GM23338 (cell line): Measurements from ENCODE around the gene ATAD1. TPM values are rescaled to one million over a fixed set of nuclear protein-coding genes. Genes with fewer than 3 reads are reported as not detected.

Experiments
- ATAC-seq: fragments of 200-7000 bp; cut with Tn5 transposase; 3 replicates; pipeline ENCODE4 v1.9.1; 2020
- DNase-seq: peaks from one replicate; pipeline ENCODE4 v3.0.0-alpha.2; 2015; ENCODE audit warnings: low spot score
- H2AFZ ChIP-seq: fragments of 200-600 bp; sonication (generic); 2 replicates; pipeline ENCODE4 v1.8.0; 2016; ENCODE audit warnings: antibody characterized with exemption, mild to moderate bottlenecking, moderate library complexity
- H3F3A ChIP-seq: fragments of 200-600 bp; sonication (generic); replicated peaks from 2 replicates; pipeline ENCODE4 v1.8.0; 2017; ENCODE audit warnings: antibody characterized with exemption, mixed run types, low read depth
- H3K27ac ChIP-seq: fragments of 200-600 bp; sonication (generic); 2 replicates; pipeline ENCODE4 v1.6.1; 2016; ENCODE audit warnings: low read depth
- H3K27me3 ChIP-seq: fragments of 200-600 bp; sonication (generic); 2 replicates; pipeline ENCODE4 v1.8.0; 2016; ENCODE audit warnings: mild to moderate bottlenecking, mixed run types, moderate library complexity; ENCODE audit not compliant: insufficient read depth
- H3K36me3 ChIP-seq: fragments of 200-600 bp; sonication (generic); 2 replicates; pipeline ENCODE4 v1.8.0; 2016; ENCODE audit warnings: mild to moderate bottlenecking; ENCODE audit not compliant: insufficient read depth
- H3K4me1 ChIP-seq: fragments of 200-600 bp; sonication (generic); 2 replicates; pipeline ENCODE4 v1.8.0; 2016; ENCODE audit warnings: mild to moderate bottlenecking, moderate library complexity; ENCODE audit not compliant: insufficient read depth
- H3K4me2 ChIP-seq: fragments of 200-600 bp; sonication (generic); 2 replicates; pipeline ENCODE4 v1.7.1; 2017; ENCODE audit warnings: mixed run types
- H3K4me3 ChIP-seq: fragments of 200-600 bp; sonication (generic); 2 replicates; pipeline ENCODE4 v1.6.1; 2016; ENCODE audit warnings: mixed run types
- H3K79me2 ChIP-seq: fragments of 200-600 bp; sonication (generic); replicated peaks from 2 replicates; pipeline ENCODE4 v1.8.0; 2017; ENCODE audit warnings: mild to moderate bottlenecking; ENCODE audit not compliant: insufficient read depth
- H3K9me2 ChIP-seq: fragments of 200-600 bp; sonication (generic); 2 replicates; pipeline ENCODE4 v1.8.0; 2017; ENCODE audit not compliant: insufficient read depth
- H4K20me1 ChIP-seq: fragments of 200-600 bp; sonication (generic); replicated peaks from 2 replicates; pipeline ENCODE4 v1.8.0; 2017; ENCODE audit warnings: mild to moderate bottlenecking; ENCODE audit not compliant: insufficient read depth
- H3K27ac Mint-ChIP-seq: 2 replicates; pipeline ENCODE4 v1.8.0; 2020; ENCODE audit warnings: inconsistent platforms, mild to moderate bottlenecking, moderate library complexity, mixed read lengths
- H3K27me3 Mint-ChIP-seq: 3 replicates; pipeline ENCODE4 v1.8.0; 2022; ENCODE audit warnings: low read depth, mild to moderate bottlenecking, moderate library complexity, mixed read lengths, inconsistent platforms; ENCODE audit not compliant: insufficient read depth, poor library complexity
- H3K36me3 Mint-ChIP-seq: 3 replicates; pipeline ENCODE4 v1.8.0; 2021; ENCODE audit warnings: low read depth, mild to moderate bottlenecking, inconsistent platforms, moderate library complexity, mixed read lengths
- H3K4me1 Mint-ChIP-seq: 3 replicates; pipeline ENCODE4 v1.8.0; 2020; ENCODE audit warnings: mild to moderate bottlenecking, inconsistent platforms, mixed read lengths
- H3K4me3 Mint-ChIP-seq: 3 replicates; pipeline ENCODE4 v1.8.0; 2021; ENCODE audit warnings: moderate library complexity, mild to moderate bottlenecking, inconsistent platforms, mixed read lengths
- H3K9me3 Mint-ChIP-seq: 3 replicates; pipeline ENCODE4 v1.8.0; 2020; ENCODE audit warnings: moderate library complexity, mild to moderate bottlenecking, inconsistent platforms, mixed read lengths
- CREB1 ChIP-seq: fragments of 250-450 bp; sonication (Bioruptor Pico); IDR thresholded peaks from 2 replicates; pipeline ENCODE4 v1.5.0; 2020; ENCODE audit warnings: low read depth, mild to moderate bottlenecking, moderate library complexity
- EZH2 ChIP-seq: fragments of 200-600 bp; sonication (generic); IDR thresholded peaks from one replicate; pipeline ENCODE4 v1.8.0; 2017; ENCODE audit warnings: antibody characterized with exemption, mild to moderate bottlenecking, low read depth; ENCODE audit not compliant: unreplicated experiment
- EZH2phosphoT487 ChIP-seq: fragments of 200-600 bp; sonication (generic); IDR thresholded peaks from one replicate; pipeline ENCODE4 v1.8.1; 2018; ENCODE audit warnings: antibody characterized with exemption; ENCODE audit not compliant: unreplicated experiment
- JUNB ChIP-seq: IDR thresholded peaks from one replicate; pipeline ENCODE4 v1.6.1; 2016; ENCODE audit warnings: antibody characterized with exemption; ENCODE audit not compliant: unreplicated experiment
- NANOG ChIP-seq: IDR thresholded peaks from 2 replicates; pipeline ENCODE4 v1.6.1; 2016; ENCODE audit warnings: antibody characterized with exemption, borderline replicate concordance
- POLR2AphosphoS5 ChIP-seq: IDR thresholded peaks from 2 replicates; pipeline ENCODE4 v1.6.1; 2016; ENCODE audit warnings: antibody characterized with exemption, low read depth
- STAT1 ChIP-seq: IDR thresholded peaks from one replicate; pipeline ENCODE4 v1.6.1; 2016; ENCODE audit warnings: antibody characterized with exemption; ENCODE audit not compliant: unreplicated experiment
- ZNF114 ChIP-seq: fragments of 250-450 bp; sonication (Bioruptor Pico); IDR thresholded peaks from 2 replicates; pipeline ENCODE4 v1.5.0; 2020; ENCODE audit warnings: mild to moderate bottlenecking, moderate library complexity
- ZNF331 ChIP-seq: fragments of 250-450 bp; sonication (Bioruptor Pico); IDR thresholded peaks from 2 replicates; pipeline ENCODE4 v1.5.0; 2020; ENCODE audit warnings: low read depth, mild to moderate bottlenecking, moderate library complexity
- polyA plus RNA-seq: library from polyadenylated mRNA; unstranded; fragments of >200 nt; fragmentation: Nextera tagmentation; extraction: Ambion mirVana; gene quantifications from 2 replicates; pipeline ENCODE4 v1.2.1, GENCODE V29; 2016
- total RNA-seq: library from RNA; depleted of rRNA; stranded (reverse); fragments of >200 nt; shearing (Covaris generic); gene quantifications from 2 replicates; pipeline ENCODE4 v1.2.3, GENCODE V29; 2014
- TF ChIP-seq, protein P1 (sequence below), 2 experiments: fragments of 200-600 bp in 1 of 2; sonication (generic) in 1 of 2; conservative IDR thresholded peaks; 2 replicates each; pipeline versions ENCODE4 v1.5.1 to v1.6.1; 2016 to 2017; ENCODE audit warnings: antibody characterized with exemption in 2 of 2, low read depth in 2 of 2, mild to moderate bottlenecking in 2 of 2, moderate library complexity in 1 of 2
- TF ChIP-seq, protein P2 (sequence below): fragments of 250-450 bp; sonication (Bioruptor Pico); IDR thresholded peaks from 2 replicates; pipeline ENCODE4 v1.5.0; 2020; ENCODE audit warnings: mild to moderate bottlenecking, moderate library complexity
- TF ChIP-seq, protein P3 (sequence below): IDR thresholded peaks from 2 replicates; pipeline ENCODE4 v1.6.1; 2016; ENCODE audit warnings: antibody characterized with exemption
- TF ChIP-seq, protein P4 (sequence below): IDR thresholded peaks from one replicate; pipeline ENCODE4 v1.6.1; 2018; ENCODE audit warnings: antibody characterized with exemption; ENCODE audit not compliant: unreplicated experiment

Gene ATAD1
- total and polyA plus RNA-seq, 2 experiments from 2014 or later, result 30.3 to 49.6 TPM

DNA sequence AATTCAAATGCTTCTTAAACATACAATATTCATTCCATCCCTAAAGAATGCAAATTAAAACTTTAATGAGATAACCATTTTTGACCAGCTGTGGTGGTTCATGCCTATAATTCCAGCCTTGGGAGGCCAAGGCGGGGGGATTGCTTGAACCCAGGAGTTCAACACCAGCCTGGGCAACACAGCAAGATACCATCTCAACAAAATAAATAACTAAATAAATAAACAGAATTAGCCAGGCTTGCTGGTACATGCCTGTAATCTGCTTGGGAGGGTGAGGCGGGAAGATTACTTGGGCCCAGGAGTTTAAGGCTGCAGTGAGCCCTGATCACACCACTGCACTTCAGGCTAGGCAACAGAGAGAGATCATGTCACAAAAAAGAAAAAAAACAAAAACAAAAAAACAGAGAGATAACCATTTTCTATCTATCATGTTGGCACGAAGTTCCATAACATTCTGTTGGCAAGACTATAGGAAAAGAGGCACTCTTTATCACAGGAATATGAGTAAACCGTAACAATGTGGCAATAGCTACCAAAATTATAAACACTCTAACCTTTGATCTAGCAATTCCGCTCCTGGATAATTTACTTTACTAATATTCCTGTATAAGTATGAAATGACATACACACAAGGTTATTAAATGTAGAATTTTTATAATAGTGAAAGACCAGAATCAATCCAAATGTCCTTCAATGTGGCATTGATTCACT is 52.2 kb downstream of the ATAD1 start:
- H3F3A ChIP-seq, result no peaks in the 10 kb centered on the region
- Mint-ChIP-seq H3K4me1 (peaks cover 12% of the 10 kb centered on the region; the same call in 2 of the 3 replicates), H3K4me3 (no peak overlapping the region), H3K36me3 (peaks cover 25% of the 10 kb centered on the region; the same call in 2 of the 3 replicates), H3K9me3 (no peaks in the 10 kb centered on the region), H3K27ac (no peak overlapping the region), H3K27me3 (no peaks in the 10 kb centered on the region)
- no peak overlapping the region for H3K27ac ChIP-seq
- no peaks in the 10 kb centered on the region; the same call in 1 of the 2 replicates for H3K36me3 ChIP-seq
- no peaks in the 10 kb centered on the region for H4K20me1 ChIP-seq
- no peaks in the 10 kb centered on the region for H3K9me2 ChIP-seq
- no peak overlapping the region for H3K4me2 ChIP-seq
- no peak overlapping the region for H2AFZ ChIP-seq
- no peaks in the 10 kb centered on the region for H3K27me3 ChIP-seq
- TF ChIP-seq, protein P1, sequence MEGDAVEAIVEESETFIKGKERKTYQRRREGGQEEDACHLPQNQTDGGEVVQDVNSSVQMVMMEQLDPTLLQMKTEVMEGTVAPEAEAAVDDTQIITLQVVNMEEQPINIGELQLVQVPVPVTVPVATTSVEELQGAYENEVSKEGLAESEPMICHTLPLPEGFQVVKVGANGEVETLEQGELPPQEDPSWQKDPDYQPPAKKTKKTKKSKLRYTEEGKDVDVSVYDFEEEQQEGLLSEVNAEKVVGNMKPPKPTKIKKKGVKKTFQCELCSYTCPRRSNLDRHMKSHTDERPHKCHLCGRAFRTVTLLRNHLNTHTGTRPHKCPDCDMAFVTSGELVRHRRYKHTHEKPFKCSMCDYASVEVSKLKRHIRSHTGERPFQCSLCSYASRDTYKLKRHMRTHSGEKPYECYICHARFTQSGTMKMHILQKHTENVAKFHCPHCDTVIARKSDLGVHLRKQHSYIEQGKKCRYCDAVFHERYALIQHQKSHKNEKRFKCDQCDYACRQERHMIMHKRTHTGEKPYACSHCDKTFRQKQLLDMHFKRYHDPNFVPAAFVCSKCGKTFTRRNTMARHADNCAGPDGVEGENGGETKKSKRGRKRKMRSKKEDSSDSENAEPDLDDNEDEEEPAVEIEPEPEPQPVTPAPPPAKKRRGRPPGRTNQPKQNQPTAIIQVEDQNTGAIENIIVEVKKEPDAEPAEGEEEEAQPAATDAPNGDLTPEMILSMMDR (conservative IDR thresholded peaks at IDR 0.05; ENCODE audit: low read depth in 2 of 2), result no peak
- TF ChIP-seq, protein P2, sequence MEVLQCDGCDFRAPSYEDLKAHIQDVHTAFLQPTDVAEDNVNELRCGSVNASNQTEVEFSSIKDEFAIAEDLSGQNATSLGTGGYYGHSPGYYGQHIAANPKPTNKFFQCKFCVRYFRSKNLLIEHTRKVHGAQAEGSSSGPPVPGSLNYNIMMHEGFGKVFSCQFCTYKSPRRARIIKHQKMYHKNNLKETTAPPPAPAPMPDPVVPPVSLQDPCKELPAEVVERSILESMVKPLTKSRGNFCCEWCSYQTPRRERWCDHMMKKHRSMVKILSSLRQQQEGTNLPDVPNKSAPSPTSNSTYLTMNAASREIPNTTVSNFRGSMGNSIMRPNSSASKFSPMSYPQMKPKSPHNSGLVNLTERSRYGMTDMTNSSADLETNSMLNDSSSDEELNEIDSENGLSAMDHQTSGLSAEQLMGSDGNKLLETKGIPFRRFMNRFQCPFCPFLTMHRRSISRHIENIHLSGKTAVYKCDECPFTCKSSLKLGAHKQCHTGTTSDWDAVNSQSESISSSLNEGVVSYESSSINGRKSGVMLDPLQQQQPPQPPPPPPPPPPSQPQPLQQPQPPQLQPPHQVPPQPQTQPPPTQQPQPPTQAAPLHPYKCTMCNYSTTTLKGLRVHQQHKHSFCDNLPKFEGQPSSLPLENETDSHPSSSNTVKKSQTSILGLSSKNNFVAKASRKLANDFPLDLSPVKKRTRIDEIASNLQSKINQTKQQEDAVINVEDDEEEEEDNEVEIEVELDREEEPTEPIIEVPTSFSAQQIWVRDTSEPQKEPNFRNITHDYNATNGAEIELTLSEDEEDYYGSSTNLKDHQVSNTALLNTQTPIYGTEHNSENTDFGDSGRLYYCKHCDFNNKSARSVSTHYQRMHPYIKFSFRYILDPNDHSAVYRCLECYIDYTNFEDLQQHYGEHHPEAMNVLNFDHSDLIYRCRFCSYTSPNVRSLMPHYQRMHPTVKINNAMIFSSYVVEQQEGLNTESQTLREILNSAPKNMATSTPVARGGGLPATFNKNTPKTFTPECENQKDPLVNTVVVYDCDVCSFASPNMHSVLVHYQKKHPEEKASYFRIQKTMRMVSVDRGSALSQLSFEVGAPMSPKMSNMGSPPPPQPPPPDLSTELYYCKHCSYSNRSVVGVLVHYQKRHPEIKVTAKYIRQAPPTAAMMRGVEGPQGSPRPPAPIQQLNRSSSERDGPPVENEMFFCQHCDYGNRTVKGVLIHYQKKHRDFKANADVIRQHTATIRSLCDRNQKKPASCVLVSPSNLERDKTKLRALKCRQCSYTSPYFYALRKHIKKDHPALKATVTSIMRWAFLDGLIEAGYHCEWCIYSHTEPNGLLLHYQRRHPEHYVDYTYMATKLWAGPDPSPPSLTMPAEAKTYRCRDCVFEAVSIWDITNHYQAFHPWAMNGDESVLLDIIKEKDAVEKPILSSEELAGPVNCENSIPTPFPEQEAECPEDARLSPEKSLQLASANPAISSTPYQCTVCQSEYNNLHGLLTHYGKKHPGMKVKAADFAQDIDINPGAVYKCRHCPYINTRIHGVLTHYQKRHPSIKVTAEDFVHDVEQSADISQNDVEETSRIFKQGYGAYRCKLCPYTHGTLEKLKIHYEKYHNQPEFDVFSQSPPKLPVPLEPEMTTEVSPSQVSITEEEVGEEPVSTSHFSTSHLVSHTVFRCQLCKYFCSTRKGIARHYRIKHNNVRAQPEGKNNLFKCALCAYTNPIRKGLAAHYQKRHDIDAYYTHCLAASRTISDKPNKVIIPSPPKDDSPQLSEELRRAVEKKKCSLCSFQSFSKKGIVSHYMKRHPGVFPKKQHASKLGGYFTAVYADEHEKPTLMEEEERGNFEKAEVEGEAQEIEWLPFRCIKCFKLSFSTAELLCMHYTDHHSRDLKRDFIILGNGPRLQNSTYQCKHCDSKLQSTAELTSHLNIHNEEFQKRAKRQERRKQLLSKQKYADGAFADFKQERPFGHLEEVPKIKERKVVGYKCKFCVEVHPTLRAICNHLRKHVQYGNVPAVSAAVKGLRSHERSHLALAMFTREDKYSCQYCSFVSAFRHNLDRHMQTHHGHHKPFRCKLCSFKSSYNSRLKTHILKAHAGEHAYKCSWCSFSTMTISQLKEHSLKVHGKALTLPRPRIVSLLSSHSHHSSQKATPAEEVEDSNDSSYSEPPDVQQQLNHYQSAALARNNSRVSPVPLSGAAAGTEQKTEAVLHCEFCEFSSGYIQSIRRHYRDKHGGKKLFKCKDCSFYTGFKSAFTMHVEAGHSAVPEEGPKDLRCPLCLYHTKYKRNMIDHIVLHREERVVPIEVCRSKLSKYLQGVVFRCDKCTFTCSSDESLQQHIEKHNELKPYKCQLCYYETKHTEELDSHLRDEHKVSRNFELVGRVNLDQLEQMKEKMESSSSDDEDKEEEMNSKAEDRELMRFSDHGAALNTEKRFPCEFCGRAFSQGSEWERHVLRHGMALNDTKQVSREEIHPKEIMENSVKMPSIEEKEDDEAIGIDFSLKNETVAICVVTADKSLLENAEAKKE, result no peak
- TF ChIP-seq EZH2phosphoT487 (no peak), ZNF114 (no peak), CREB1 (CRISPR knock-in tag) (no peak), JUNB (no peak), EZH2 (no peak), STAT1 (no peak), ZNF331 (CRISPR knock-in tag) (no peak), NANOG (no peak), POLR2AphosphoS5 (no peak)
- TF ChIP-seq, protein P3, sequence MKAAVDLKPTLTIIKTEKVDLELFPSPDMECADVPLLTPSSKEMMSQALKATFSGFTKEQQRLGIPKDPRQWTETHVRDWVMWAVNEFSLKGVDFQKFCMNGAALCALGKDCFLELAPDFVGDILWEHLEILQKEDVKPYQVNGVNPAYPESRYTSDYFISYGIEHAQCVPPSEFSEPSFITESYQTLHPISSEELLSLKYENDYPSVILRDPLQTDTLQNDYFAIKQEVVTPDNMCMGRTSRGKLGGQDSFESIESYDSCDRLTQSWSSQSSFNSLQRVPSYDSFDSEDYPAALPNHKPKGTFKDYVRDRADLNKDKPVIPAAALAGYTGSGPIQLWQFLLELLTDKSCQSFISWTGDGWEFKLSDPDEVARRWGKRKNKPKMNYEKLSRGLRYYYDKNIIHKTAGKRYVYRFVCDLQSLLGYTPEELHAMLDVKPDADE, result no peak
- TF ChIP-seq, protein P4, sequence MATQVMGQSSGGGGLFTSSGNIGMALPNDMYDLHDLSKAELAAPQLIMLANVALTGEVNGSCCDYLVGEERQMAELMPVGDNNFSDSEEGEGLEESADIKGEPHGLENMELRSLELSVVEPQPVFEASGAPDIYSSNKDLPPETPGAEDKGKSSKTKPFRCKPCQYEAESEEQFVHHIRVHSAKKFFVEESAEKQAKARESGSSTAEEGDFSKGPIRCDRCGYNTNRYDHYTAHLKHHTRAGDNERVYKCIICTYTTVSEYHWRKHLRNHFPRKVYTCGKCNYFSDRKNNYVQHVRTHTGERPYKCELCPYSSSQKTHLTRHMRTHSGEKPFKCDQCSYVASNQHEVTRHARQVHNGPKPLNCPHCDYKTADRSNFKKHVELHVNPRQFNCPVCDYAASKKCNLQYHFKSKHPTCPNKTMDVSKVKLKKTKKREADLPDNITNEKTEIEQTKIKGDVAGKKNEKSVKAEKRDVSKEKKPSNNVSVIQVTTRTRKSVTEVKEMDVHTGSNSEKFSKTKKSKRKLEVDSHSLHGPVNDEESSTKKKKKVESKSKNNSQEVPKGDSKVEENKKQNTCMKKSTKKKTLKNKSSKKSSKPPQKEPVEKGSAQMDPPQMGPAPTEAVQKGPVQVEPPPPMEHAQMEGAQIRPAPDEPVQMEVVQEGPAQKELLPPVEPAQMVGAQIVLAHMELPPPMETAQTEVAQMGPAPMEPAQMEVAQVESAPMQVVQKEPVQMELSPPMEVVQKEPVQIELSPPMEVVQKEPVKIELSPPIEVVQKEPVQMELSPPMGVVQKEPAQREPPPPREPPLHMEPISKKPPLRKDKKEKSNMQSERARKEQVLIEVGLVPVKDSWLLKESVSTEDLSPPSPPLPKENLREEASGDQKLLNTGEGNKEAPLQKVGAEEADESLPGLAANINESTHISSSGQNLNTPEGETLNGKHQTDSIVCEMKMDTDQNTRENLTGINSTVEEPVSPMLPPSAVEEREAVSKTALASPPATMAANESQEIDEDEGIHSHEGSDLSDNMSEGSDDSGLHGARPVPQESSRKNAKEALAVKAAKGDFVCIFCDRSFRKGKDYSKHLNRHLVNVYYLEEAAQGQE, result no peak
- ATAC-seq (no peak), DNase-seq (no peak)
- no peak overlapping the region for H3K4me3 ChIP-seq
- 0 out of 2 replicates have a peak, but pooled peaks cover 5% of the 10 kb centered on the region for H3K4me1 ChIP-seq
- H3K79me2 ChIP-seq, result no peaks in the 10 kb centered on the region; the same call in 1 of the 2 replicates
